NCI-H1417 (cell line): ENCODE data around the gene LTA.
A peak's percentile ranks its signal among the peaks of the same experiment; 100 is the strongest.

ENCODE experiments used
- DNase-seq, 3 experiments: peaks; one replicate each; lab custom pipeline; 2025; lab: John Stamatoyannopoulos, UW

Gene LTA

DNA sequence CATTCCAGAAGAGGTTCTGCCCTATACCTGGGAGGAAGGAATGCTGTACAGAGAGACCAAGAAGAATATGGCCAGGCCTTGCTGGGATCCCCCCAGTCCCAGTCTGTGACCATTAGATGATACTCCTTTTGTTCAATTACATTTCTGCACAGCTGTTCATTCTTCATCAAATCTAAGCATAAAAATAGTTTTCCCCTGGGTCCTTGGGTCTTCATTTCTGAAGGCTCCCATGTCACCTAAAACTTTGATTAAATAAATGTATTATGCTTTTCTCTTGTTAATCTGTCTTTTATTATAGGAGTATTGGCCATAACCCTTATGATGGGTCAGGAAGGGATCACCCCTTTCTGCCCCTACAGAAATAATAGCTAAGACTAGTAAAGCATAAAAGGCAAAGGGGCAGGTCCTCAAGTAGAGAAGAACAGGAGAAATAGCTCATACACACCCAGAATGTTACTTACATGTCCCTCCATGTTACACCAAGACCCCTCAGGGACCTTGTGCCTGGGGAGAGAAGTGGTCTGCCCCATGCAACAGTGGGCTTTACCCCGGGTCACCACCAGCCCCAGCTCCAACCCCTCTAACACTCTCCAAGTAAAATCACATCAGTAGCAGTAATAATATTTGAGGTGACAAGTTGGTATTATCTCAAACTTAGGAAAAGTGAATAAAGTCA lies 2.1 kb upstream of the LTA start:
- no peak for DNase-seq

DNA sequence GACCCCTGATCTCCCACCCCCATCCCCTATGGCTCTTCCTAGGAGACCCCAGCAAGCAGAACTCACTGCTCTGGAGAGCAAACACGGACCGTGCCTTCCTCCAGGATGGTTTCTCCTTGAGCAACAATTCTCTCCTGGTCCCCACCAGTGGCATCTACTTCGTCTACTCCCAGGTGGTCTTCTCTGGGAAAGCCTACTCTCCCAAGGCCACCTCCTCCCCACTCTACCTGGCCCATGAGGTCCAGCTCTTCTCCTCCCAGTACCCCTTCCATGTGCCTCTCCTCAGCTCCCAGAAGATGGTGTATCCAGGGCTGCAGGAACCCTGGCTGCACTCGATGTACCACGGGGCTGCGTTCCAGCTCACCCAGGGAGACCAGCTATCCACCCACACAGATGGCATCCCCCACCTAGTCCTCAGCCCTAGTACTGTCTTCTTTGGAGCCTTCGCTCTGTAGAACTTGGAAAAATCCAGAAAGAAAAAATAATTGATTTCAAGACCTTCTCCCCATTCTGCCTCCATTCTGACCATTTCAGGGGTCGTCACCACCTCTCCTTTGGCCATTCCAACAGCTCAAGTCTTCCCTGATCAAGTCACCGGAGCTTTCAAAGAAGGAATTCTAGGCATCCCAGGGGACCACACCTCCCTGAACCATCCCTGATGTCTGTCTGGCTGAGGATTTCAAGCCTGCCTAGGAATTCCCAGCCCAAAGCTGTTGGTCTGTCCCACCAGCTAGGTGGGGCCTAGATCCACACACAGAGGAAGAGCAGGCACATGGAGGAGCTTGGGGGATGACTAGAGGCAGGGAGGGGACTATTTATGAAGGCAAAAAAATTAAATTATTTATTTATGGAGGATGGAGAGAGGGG lies 1.4 kb downstream of the LTA start:
- no peak for DNase-seq

DNA sequence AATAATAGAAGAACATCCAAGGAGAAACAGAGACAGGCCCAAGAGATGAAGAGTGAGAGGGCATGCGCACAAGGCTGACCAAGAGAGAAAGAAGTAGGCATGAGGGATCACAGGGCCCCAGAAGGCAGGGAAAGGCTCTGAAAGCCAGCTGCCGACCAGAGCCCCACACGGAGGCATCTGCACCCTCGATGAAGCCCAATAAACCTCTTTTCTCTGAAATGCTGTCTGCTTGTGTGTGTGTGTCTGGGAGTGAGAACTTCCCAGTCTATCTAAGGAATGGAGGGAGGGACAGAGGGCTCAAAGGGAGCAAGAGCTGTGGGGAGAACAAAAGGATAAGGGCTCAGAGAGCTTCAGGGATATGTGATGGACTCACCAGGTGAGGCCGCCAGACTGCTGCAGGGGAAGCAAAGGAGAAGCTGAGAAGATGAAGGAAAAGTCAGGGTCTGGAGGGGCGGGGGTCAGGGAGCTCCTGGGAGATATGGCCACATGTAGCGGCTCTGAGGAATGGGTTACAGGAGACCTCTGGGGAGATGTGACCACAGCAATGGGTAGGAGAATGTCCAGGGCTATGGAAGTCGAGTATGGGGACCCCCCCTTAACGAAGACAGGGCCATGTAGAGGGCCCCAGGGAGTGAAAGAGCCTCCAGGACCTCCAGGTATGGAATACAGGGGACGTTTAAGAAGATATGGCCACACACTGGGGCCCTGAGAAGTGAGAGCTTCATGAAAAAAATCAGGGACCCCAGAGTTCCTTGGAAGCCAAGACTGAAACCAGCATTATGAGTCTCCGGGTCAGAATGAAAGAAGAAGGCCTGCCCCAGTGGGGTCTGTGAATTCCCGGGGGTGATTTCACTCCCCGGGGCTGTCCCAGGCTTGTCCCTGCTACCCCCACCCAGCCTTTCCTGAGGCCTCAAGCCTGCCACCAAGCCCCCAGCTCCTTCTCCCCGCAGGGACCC lies 2.3 kb downstream of the LTA start:
- no peak for DNase-seq

DNA sequence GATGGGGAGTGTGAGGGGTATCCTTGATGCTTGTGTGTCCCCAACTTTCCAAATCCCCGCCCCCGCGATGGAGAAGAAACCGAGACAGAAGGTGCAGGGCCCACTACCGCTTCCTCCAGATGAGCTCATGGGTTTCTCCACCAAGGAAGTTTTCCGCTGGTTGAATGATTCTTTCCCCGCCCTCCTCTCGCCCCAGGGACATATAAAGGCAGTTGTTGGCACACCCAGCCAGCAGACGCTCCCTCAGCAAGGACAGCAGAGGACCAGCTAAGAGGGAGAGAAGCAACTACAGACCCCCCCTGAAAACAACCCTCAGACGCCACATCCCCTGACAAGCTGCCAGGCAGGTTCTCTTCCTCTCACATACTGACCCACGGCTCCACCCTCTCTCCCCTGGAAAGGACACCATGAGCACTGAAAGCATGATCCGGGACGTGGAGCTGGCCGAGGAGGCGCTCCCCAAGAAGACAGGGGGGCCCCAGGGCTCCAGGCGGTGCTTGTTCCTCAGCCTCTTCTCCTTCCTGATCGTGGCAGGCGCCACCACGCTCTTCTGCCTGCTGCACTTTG lies 3.3 kb downstream of the LTA start, which contains the start of gene TNF:
TSS of gene TNF (plus strand) at position 231 of the 567 bp plus-strand sequence. CDS start at position 408, 177 bp downstream.
- no peak for DNase-seq

DNA sequence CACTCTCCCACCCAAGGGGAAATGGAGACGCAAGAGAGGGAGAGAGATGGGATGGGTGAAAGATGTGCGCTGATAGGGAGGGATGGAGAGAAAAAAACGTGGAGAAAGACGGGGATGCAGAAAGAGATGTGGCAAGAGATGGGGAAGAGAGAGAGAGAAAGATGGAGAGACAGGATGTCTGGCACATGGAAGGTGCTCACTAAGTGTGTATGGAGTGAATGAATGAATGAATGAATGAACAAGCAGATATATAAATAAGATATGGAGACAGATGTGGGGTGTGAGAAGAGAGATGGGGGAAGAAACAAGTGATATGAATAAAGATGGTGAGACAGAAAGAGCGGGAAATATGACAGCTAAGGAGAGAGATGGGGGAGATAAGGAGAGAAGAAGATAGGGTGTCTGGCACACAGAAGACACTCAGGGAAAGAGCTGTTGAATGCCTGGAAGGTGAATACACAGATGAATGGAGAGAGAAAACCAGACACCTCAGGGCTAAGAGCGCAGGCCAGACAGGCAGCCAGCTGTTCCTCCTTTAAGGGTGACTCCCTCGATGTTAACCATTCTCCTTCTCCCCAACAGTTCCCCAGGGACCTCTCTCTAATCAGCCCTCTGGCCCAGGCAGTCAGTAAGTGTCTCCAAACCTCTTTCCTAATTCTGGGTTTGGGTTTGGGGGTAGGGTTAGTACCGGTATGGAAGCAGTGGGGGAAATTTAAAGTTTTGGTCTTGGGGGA lies 4.0 kb downstream of the LTA start:
- no peak for DNase-seq

DNA sequence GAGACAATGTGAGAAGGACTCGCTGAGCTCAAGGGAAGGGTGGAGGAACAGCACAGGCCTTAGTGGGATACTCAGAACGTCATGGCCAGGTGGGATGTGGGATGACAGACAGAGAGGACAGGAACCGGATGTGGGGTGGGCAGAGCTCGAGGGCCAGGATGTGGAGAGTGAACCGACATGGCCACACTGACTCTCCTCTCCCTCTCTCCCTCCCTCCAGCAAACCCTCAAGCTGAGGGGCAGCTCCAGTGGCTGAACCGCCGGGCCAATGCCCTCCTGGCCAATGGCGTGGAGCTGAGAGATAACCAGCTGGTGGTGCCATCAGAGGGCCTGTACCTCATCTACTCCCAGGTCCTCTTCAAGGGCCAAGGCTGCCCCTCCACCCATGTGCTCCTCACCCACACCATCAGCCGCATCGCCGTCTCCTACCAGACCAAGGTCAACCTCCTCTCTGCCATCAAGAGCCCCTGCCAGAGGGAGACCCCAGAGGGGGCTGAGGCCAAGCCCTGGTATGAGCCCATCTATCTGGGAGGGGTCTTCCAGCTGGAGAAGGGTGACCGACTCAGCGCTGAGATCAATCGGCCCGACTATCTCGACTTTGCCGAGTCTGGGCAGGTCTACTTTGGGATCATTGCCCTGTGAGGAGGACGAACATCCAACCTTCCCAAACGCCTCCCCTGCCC lies 4.9 kb downstream of the LTA start:
- no peak for DNase-seq

DNA sequence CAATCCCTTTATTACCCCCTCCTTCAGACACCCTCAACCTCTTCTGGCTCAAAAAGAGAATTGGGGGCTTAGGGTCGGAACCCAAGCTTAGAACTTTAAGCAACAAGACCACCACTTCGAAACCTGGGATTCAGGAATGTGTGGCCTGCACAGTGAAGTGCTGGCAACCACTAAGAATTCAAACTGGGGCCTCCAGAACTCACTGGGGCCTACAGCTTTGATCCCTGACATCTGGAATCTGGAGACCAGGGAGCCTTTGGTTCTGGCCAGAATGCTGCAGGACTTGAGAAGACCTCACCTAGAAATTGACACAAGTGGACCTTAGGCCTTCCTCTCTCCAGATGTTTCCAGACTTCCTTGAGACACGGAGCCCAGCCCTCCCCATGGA lies 5.5 kb downstream of the LTA start:
- DNase-seq: no peak

DNA sequence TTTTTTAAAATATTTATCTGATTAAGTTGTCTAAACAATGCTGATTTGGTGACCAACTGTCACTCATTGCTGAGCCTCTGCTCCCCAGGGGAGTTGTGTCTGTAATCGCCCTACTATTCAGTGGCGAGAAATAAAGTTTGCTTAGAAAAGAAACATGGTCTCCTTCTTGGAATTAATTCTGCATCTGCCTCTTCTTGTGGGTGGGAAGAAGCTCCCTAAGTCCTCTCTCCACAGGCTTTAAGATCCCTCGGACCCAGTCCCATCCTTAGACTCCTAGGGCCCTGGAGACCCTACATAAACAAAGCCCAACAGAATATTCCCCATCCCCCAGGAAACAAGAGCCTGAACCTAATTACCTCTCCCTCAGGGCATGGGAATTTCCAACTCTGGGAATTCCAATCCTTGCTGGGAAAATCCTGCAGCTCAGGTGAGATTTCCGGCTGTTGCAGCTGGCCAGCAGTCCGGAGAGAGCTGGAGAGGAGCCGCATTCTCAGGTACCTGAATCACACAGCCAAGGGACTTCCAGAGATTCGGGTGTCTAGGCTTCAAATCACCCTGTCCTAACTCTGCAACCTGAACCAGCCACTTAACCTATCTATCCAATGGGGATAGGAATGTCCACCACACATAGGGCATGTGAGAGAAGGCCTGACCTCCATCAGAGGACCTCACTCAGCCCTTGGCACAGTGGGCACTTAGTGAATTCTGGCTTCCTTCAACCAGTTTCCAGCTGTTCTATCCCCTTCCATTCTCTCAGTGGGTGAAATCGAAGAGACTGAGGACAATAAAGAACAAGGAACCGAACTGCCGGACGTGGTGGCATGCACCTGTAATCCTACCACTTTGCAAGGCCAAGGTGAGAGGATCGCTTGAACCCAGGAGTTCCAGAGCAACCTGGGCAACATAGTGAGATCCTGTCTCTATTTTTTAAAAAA lies 6.4 kb downstream of the LTA start:
- DNase-seq: no peak

DNA sequence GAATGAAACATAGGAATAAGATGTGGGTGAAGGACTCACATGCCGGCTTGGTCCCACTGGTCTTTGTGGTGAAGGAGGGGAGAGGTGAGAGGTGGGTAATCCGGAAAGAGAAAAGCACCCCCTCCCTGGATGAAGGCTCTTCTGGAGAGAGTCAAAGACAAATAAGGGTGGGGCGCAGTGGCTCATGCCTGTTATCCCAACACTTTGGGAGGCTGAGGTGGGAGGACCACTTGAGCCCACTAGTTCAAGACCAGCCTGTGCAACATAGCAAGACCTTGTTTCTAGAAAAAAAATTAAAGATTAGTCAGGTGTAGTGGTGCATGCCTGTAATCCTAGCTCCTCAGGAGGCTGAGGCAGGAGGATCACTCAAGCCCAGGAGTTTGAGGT lies 7.0 kb downstream of the LTA start:
- DNase-seq: no peak

DNA sequence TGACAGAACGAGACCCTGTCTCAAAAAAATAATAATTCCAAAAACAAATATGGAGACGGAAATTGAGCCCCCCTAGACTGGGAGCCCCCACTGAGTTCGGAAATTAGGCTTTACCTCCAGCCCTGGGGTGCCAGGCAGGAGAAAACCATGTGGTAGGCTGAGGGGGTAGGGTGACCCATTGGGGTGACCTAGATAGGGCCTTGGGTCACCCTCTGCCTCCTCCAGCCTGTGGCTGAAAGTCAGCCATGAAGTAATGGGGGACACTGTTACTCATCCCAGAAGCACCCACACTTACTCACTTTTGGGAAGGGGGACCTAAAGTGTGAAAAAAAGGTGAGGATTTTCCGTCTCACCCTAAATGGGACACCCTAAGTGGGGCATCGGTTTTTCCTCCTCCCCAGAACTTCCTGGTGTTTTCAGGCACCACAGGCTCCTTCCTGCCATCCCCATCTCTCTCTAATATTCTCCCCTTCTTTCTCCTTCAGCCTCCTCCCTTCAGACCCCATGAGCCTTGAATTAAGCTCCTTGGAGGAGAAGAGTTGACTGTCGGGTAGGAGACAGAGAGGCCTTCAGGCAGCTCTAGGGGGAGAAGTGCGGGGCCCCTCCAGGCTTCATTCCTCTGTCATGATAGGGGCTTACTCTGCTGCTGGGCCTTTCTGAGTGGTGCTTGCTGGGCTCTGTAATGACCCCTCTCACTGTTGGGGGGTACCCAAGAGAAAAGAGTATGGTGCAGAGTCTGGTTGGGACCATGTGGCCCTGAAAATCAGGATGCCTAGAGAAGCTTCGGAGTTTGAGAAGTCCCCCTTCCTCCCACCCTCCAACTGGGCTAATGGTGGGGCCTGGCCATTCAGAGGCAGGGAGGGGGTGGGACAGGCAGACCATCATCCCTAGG lies 7.7 kb downstream of the LTA start:
- DNase-seq: no peak

DNA sequence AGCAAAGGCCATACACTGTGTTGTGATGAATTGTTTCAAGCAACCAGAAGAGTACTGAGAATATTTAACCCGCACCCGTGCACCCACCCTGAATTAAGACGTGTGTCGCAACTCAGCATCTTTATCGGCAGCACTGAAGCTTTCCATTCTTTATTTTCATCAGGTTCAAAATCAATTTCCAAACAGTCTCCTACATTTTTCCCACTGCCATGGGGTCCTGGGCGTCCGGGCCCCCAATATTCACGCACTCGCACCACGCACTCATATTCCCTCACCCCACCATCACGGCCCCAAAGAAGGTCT lies 8.3 kb downstream of the LTA start:
- DNase-seq: no peak

DNA sequence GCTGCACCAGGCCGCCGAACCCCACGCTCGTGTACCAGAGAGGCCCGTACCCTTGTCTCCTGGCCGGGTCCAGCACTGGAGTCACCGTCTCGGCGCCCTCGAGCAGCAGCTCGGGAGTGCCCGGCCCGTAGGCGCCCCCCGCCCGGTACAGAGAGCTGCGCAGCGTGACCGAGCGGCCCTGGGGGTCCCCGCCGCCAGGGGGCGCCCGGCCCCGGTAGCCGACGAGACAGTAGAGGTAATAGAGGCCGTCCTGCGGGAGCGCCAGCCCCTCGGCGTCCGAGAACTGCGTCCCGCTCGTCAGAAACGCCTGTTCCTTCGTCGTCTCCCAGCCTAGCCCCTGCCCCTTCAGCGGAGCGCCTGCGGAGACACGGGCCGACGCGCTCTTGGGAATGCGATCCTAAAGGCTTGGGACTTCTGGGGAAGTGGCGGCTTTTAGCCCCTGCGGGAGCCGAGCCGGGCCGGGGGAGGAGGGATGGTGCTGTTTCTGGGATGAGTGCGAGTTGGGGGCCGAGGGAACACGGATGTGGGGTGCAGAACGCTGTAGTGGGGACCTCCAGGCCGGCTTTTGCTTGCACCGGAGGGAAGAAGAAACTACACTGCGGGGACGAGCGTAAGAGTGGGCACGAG lies 8.8 kb downstream of the LTA start:
- DNase-seq: peak; percentile 58 to 79 (median 75)

DNA sequence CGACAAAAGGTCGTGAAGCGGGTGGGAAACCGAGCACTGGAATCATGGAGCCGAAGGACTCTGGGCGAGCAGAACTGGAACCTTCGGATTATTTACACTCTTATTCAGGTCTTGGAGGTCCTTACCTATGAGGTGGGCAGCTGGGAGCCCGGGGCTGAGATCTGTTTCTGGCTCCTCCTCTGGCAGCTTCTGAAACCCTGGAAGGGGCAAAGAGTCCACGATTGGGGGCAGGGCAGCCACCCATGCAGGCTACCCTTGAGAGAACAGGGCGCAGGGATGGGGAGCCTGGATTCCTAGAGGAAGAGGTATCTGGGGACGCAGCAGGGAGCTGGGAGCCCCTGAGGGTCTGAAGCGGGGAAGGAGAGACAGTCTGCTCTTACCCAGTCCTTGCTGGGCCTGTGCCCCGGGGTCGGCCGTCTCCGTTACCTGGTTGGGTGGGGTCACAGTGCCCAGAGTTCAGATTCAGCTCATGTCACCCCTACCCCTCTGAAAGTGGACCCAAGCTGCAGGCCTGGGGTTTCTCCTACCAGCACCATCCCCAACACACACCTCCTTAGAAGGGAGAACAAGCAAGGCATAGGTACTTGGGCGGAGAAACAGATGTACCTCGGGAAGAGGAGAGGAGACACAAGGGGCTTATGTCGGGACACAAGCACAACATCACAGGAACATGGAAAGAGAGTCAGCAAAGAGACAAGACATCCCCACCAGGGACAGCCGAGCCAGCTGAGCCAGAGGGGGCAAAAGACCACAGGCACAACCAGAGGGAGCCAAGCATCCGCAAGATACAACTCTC lies 9.5 kb downstream of the LTA start:
- no peak for DNase-seq

DNA sequence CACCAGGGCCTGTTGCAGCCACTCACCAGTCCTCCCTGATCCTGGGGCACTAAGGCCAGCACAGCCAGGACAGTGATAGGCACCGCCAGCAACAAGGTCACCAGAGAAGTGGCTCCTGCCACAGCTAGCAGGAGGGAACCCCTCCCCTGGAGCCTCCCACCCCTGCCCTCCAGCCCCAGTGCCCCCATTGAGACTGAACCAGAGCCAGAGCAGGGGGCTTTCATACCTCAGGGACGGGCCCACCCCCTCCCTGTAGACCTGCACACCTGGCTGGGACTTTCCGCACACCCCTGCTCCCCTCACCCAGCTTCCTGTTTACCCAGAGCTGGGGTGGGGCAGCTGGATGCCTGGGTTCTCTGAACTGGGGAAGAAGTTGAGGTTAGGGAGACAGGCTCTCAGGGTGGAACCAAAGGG lies 10.1 kb downstream of the LTA start, which contains the start of gene LTB:
TSS of gene LTB (minus strand) at position 195 of the 414 bp plus-strand sequence. CDS start at position 188, 7 bp downstream.
- no peak for DNase-seq

DNA sequence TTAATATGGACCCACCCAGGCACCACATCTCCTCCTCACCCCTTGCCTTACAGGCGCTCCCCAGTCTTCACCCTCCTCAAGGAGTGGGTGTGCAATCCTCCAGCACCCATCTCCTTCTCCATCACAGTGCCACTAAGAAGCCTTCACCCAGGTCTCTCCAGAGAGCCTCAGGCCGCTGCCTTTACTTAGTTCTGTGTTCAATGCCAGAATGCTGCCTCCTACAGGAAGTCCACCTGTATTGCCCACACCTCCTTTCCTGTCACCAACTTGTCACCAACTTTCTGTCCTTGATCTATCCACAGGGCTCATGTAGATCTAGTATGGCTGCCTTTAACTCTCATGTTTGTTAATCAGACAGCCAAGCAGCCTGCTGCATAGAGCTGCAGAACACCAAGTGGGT lies 13.4 kb downstream of the LTA start:
- no peak for DNase-seq

DNA sequence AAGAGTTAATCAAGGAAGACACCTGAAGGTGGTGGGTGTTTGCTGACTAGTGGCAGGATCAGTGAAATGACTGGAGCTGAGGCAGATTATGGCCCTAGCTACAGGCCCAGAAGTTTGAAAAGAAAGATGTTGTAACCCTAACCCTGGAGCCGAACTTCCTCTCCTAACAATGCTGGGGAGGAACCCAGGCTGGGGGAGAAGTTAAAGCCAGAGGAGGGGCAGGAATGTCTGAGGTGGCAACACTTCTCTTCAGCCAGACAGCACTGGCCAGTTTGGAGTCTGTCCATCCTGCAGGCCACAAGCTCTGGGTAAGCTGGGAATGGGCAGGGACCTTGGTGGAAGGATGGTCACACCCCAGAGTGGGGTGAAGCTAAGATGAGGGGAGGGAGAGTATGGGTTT lies 13.9 kb downstream of the LTA start, which contains the start of gene LST1:
TSS of gene LST1 (plus strand) at position 270 of the 400 bp plus-strand sequence. CDS start 1,023 bp downstream, outside the sequence.
- DNase-seq: no peak
